ENCODE results near the gene CLIP2.
A peak's percentile ranks its signal among the peaks of the same experiment; 100 is the strongest.
"Not testable (repeated sequence)": the region's sequence is repeated elsewhere in the genome, so short reads cannot be mapped to it uniquely, and the experiment has no call there.

CLIP2 gene

DNA sequence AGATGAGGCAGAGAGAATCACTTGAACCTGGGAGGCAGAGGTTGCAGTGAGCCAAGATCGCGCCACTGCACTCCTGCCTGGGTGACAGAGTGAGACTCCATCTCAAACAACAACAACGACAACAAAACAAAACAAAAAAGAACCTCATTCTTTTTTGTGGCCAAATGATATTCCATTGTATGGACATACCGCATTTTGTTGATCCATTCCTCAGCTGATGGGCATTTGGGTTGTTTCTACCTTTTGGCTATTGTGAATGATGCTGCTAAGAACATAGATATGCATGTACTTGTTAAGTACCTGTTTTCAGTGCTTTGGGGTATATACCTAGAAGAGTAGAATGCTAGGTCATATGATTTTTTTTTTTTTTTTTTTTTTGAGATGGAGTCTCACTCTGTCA is 94.9 kb downstream of the CLIP2 start:
- not testable (repeated sequence) for H3K9me3 Mint-ChIP-seq; DNase-seq (ENCODE audit: low spot score in 2 of 2)

DNA sequence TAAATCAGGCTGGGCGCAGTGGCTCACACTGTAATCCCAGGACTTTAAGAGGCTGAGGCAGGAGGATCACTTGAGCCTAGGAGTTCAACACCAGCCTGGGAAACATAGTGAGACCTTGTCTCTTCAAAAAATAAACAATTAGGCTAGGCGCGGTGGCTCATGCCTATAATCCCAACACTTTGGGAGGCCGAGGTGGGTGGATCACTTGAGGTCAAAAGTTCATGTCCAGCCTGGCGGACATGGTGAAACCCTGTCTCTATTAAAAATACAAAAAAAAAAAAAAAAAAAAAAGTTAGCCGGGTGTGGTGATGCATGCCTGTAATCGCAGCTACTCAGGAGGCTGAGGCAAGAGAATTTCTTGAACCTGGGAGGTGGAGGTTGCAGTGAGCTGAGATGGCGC is 95.6 kb downstream of the CLIP2 start:
- not testable (repeated sequence) for H3K27ac Mint-ChIP-seq; H3K4me3 Mint-ChIP-seq; H3K9me3 Mint-ChIP-seq; H3K4me1 Mint-ChIP-seq; DNase-seq (ENCODE audit: low spot score in 2 of 2); ATAC-seq; H3K36me3 Mint-ChIP-seq

More for the DNA sequence above, 94.9 kb downstream of the CLIP2 start:
- not testable (repeated sequence) for H3K4me1 Mint-ChIP-seq, ATAC-seq, H3K4me3 Mint-ChIP-seq, H3K27ac Mint-ChIP-seq, H3K36me3 Mint-ChIP-seq

DNA sequence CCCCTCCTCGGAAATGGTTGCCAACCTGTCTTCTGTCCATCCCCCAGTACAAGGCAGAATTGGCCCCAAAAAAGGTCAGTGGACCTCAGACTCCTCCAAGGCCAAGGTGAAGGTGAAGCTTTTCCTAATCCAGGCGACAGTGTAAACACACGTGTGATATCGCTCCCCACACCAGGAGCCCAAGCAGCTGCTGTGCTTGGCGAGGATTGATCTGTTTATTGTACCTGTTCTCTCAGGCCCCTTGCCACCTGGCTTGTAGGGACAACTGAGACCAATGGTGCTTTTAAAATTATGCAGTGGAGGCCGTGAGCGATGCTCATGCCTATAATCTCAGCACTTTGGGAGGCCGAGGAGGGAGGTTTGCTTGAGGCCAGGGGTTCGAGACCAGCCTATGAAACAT is 98.4 kb downstream of the CLIP2 start:
- H3K36me3 Mint-ChIP-seq, result no peaks in the 10 kb centered on the region
- ATAC-seq (no peak), DNase-seq (ENCODE audit: low spot score in 2 of 2) (no peak)
- H3K27ac Mint-ChIP-seq, result no peak overlapping the region
- no peaks in the 10 kb centered on the region for H3K9me3 Mint-ChIP-seq
- no peaks in the 10 kb centered on the region for H3K4me1 Mint-ChIP-seq
- H3K4me3 Mint-ChIP-seq, result no peak overlapping the region

DNA sequence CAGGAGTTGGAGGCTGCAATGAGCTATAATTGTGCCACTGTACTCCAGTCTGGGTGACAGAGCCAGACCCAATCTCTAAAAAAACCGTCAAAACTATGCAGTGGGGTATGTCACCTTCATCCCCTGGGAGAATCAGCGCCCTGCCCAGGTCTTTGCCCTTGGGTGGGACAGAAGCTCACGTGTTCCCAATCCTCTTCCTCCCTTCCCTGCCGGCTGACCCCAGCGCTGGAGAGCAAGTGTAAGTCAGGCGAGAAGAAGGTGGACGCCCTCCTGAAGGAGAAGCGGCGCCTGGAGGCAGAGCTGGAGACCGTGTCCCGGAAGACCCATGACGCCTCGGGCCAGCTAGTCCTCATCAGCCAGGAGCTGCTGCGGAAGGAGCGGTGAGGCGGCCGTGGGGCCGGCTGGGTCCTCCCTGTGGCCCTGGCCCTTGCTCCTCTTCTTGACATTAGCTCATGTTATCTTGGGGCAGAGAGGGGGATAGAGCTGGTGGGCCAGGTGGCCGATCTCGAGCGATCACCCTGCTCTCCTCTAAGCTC is 99.7 kb downstream of the CLIP2 start:
- Mint-ChIP-seq H3K4me3 (no peak overlapping the region), H3K36me3 (no peaks in the 10 kb centered on the region), H3K4me1 (no peaks in the 10 kb centered on the region), H3K27ac (no peak overlapping the region), H3K9me3 (no peaks in the 10 kb centered on the region)
- DNase-seq (ENCODE audit: low spot score in 2 of 2) (no peak), ATAC-seq (no peak)

DNA sequence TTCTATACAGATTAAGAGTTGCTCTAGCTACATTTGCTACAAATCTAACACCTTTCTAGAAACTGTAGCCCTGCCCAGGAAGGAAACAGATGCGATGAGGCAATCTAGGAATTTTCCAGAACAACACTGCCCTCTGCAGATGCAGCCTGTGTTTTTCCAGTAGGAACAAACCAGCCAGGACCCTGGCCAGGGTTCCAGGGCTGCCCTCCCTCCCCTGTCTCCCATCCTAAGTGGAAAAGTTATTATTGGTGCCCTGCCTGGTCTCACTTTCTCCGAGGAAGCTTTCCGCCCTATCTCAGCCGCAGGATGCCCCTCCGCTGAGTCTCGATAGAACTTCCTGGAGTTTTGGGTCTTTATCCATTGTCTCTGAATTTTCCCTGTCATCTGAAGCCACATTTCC is 104.5 kb downstream of the CLIP2 start:
- not testable (repeated sequence) for H3K36me3 Mint-ChIP-seq; H3K27ac Mint-ChIP-seq; H3K4me1 Mint-ChIP-seq; DNase-seq (ENCODE audit: low spot score in 2 of 2); ATAC-seq; H3K9me3 Mint-ChIP-seq; H3K4me3 Mint-ChIP-seq

DNA sequence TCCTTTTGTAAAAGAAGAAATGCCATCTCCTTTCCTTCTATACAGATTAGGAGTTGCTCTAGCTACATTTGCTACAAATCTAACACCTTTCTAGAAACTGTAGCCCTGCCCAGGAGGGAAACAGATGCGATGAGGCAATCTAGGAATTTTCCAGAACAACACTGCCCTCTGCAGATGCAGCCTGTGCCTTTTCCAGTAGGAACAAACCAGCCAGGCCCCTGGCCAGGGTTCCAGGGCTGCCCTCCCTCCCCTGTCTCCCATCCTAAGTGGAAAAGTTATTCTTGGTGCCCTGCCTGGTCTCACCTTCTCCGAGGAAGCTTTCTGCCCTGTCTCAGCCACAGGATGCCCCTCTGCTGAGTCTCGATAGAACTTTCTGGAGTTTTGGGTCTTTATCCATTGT is 105.4 kb downstream of the CLIP2 start:
- H3K4me3 Mint-ChIP-seq; H3K9me3 Mint-ChIP-seq; H3K36me3 Mint-ChIP-seq; ATAC-seq; DNase-seq (ENCODE audit: low spot score in 2 of 2); H3K4me1 Mint-ChIP-seq: not testable (repeated sequence)
- H3K27ac Mint-ChIP-seq, result peak overlapping the region; percentile 29

DNA sequence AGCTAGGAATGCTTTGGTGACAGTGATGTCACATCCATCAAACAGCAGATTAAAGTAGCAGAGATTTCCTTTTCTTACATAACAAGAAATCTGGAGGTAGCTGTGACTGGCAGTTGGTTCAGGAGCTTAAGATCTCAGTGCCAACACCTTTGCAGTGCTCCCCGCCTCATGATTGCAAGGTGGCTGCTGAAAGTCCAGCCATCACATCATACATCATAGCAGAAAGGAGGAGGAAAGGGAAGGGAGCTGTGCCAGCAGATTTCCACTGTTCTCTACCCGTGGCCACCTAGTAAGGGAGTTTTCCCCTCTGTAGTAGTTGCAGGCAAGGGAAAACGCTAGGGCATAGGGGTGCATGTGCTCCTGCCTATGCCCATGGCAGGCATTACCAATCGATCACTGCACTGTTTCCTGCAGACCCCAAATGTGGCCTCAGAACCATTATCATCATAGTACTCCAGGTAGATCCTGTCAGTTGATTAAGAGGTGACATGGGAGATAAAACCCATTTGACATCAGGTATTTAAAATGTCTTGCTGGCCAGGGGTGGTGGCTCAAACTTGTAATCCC is 106.6 kb downstream of the CLIP2 start:
- no peak overlapping the region for H3K27ac Mint-ChIP-seq
- no peak for ATAC-seq

DNA sequence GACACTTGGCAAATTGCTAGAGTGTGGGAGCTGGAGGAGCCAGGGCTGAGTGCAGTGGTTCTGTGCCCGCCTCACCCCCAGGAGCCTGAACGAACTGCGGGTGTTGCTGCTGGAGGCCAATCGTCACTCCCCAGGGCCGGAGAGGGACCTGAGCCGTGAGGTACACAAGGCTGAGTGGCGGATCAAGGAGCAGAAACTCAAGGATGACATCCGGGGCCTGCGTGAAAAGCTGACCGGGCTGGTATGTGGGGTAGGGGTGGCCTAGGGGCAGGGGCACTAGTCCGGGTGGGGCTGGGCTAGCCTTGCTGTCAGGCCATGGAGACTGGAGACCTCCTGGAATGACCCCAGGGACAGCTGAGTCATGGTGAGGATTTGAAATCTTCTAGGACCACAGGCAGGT is 107.8 kb downstream of the CLIP2 start:
- Mint-ChIP-seq H3K27ac (no peak overlapping the region), H3K4me3 (no peak overlapping the region)

More for the DNA sequence above, 106.6 kb downstream of the CLIP2 start:
- Mint-ChIP-seq H3K4me1 (no peaks in the 10 kb centered on the region), H3K36me3 (no peaks in the 10 kb centered on the region), H3K9me3 (no peaks in the 10 kb centered on the region), H3K4me3 (no peak overlapping the region)
- DNase-seq (ENCODE audit: low spot score in 2 of 2), result no peak

DNA sequence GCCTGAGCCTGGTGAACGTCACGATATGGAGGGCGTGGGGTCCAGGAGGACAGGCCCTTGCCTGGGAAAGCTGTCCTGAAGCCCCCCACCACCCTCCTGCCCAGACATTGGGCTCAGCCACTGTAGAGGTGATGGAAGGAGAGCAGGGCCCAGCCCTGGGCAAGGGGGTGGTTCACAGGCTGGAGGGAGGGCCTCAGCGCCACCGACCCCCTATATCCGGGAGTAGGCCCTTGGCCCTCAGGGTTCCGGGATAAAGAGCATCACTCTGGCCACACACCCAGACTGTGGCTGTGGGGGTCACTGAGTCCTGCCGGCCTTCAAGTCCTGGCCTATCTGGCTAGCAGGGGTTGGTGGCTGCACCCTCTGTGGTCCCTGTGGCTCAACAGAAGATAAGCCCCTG is 109.2 kb downstream of the CLIP2 start:
- no peaks in the 10 kb centered on the region for H3K36me3 Mint-ChIP-seq

More for the DNA sequence above, 107.8 kb downstream of the CLIP2 start:
- peaks cover 5% of the 10 kb centered on the region for H3K4me1 Mint-ChIP-seq
- DNase-seq (ENCODE audit: low spot score in 2 of 2) (no peak), ATAC-seq (no peak)
- no peaks in the 10 kb centered on the region for H3K36me3 Mint-ChIP-seq
- H3K9me3 Mint-ChIP-seq, result no peaks in the 10 kb centered on the region

DNA sequence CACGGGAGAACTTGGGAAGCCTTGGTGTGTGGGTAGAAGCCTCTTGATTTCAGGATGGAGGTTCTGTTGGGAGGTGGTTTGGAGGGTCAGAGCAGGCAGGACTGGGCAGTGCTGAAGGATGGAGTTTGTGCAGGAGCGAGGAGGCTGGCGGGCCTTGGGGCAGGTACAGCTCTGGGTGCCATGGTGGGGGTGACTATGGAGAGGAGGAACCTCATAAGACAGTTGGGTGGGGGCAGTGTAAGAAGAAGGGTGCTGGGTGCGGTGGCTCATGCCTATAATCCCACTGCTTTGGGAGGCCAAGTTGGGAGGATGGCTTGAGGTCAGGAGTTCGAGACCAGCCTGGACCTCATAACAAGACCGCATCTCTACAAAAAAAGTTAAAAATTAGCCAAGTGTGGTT is 109.8 kb downstream of the CLIP2 start:
- no peak for DNase-seq (ENCODE audit: low spot score in 2 of 2)
- Mint-ChIP-seq H3K27ac (no peak overlapping the region), H3K4me1 (peaks cover 5% of the 10 kb centered on the region), H3K9me3 (no peaks in the 10 kb centered on the region), H3K36me3 (no peaks in the 10 kb centered on the region), H3K4me3 (no peak overlapping the region)
- ATAC-seq, result no peak

More for the DNA sequence above, 109.2 kb downstream of the CLIP2 start:
- ATAC-seq (no peak), DNase-seq (ENCODE audit: low spot score in 2 of 2) (no peak)
- no peak overlapping the region for H3K27ac Mint-ChIP-seq
- H3K4me1 Mint-ChIP-seq, result peaks cover 5% of the 10 kb centered on the region
- no peak overlapping the region for H3K4me3 Mint-ChIP-seq
- H3K9me3 Mint-ChIP-seq, result no peaks in the 10 kb centered on the region

DNA sequence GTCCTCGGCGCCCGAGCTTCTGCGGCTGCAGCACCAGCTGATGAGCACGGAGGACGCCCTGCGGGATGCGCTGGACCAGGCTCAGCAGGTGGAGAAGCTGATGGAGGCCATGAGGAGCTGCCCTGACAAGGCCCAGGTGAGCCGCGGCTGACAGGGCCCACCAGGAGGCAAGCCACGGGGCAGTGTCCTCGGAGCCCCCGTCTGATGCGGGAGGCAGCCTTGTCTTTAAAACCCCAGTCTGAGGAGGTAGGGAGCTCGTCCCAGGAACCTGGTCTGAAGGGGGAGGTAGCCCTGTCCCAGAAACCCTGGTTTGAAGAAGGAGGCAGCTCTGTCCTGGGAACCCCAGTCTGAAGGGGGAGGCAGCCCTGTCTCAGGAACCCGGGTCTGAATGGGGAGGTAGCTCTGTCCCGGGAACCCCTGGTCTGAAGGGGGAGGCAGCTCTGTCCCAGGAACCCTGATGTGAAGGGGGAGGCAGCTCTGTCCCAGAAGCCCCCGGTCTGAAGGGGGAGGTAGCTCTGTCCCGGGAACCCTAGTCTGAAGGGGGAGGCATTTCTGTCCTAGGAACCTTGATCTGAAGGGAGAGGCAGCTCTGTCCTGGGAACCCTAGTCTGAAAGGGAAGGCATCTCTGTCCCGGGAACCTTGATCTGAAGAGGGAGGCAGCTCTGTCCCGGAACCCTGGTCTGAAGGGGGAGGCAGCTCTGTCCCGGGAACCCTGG is 111.4 kb downstream of the CLIP2 start:
- H3K36me3 Mint-ChIP-seq, result no peaks in the 10 kb centered on the region
- DNase-seq (ENCODE audit: low spot score in 2 of 2) (no peak), ATAC-seq (no peak)
- peaks cover 5% of the 10 kb centered on the region for H3K4me1 Mint-ChIP-seq
- H3K27ac Mint-ChIP-seq, result no peak overlapping the region
- no peak overlapping the region for H3K4me3 Mint-ChIP-seq
- no peaks in the 10 kb centered on the region for H3K9me3 Mint-ChIP-seq

DNA sequence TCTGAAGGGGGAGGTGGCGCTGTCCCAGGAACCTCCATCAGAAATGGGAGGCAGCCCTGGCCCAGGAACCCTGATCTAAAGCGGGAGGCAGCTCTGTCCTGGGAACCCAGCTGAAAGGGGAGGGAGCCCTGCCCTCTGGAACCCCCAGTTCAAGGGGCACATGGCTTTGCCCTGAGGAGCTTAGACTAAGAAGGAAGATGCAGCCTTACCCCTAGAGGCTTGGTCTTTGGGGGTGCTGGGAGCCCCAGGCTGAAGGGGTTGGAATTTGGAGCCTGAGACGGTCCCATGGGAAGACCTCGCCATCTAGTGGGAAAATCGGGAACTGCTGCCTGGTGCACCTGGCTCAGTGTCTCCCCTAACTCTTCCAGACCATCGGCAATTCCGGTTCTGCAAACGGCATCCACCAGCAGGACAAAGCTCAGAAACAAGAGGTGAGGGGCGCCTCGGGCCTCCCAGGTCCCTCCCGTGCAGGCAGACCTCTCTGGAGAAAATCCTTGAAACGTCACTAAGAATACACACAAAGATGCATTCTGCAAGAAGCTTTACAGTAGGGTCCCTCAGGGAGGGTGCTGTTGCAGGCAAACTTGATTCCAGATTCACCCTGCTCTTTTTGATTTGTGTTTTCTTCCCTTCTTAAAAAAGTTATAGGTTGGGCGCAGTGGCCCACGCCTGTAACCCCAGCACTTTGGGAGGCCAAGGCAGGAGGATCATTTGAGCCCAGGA is 112.1 kb downstream of the CLIP2 start:
- no peaks in the 10 kb centered on the region for H3K9me3 Mint-ChIP-seq
- ATAC-seq, result peak; percentile 69
- H3K4me3 Mint-ChIP-seq, result no peak overlapping the region
- H3K4me1 Mint-ChIP-seq, result peaks cover 5% of the 10 kb centered on the region
- no peaks in the 10 kb centered on the region for H3K36me3 Mint-ChIP-seq
- H3K27ac Mint-ChIP-seq, result no peak overlapping the region
- DNase-seq (ENCODE audit: low spot score in 2 of 2), result peak; percentile 67 to 87

DNA sequence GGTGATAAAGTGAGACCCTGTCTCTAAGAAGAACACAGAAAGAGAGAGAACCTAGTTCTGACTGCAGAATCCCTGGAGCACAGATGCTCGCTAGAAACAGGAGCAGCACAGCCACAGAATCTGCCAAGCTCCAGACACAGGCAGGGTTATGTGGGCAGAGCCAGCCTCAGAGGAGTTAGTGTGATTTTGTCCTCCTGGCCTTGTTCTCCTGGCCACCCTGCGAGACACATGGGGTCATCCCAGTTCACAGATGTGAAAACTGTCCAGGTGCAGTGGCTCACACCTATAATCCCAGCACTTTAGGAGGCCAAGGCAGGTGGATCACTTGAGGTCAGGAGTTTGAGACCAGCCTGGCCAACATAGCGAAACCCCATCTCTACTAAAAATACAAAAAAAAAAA is 113.5 kb downstream of the CLIP2 start:
- not testable (repeated sequence) for H3K9me3 Mint-ChIP-seq; DNase-seq (ENCODE audit: low spot score in 2 of 2); H3K4me3 Mint-ChIP-seq; H3K27ac Mint-ChIP-seq; H3K4me1 Mint-ChIP-seq; H3K36me3 Mint-ChIP-seq; ATAC-seq

DNA sequence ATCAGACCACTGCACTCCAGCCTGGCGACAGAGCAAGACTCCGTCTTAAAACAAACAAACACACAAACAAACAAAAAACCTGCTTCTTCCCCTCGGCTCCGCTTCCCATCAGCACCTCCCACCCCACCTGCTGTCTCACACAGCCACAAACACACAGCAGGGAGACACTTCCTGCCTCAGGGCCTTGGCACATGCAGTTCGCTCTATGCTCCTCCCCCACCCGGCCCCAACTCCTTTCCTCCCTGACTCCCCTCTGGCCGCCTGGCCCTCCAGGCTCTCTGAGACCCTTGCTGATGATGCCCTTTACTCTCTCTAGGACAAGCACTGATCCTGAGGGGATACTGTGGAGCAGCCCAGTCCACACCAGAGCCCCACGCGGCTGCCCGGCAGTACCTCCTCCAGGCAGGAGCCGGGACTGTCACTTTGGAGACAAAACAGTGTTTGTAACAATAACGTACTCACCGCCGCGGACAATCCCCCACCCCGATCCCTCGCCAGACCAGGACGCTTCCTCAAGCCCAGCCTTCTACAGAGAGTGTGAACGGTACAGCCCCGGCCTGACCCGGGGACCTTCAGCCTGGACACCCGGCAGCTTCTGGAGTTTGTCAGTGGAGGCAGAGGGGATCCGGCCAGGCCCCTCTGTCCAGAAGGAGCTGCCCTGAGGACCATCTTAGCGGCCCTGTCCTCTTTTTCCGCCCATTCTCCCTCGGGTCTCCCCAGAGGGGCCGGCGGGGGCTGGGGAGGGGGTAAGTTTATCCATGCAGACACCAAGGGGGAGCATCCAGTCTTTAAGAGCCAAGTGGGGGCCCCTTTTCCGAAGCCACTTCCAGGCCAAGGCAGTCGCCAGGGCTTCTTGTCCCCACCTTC is 114.5 kb downstream of the CLIP2 start:
- Mint-ChIP-seq H3K36me3 (no peaks in the 10 kb centered on the region), H3K9me3 (no peaks in the 10 kb centered on the region), H3K27ac (no peak overlapping the region), H3K4me1 (peaks cover 5% of the 10 kb centered on the region), H3K4me3 (no peak overlapping the region)
- ATAC-seq (no peak), DNase-seq (ENCODE audit: low spot score in 2 of 2) (no peak)

DNA sequence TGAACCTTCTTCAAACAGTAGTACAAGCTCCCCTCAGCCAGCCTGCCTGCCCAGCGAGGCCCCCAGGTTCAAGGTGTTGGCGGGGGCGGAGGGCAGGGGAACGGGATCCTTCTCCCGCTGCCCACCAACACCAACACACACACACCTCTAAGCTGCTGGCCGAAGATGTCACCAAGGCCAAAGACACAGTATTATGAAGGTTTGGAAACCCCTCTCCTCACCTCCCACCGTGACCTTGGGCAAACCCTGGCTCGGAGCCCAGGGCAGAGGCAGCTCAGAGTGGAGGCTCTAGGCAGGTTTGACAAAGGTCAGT is 115.1 kb downstream of the CLIP2 start:
- Mint-ChIP-seq H3K36me3 (no peaks in the 10 kb centered on the region), H3K9me3 (no peaks in the 10 kb centered on the region), H3K27ac (no peak overlapping the region)

More for the DNA sequence above, 115.1 kb downstream of the CLIP2 start:
- DNase-seq (ENCODE audit: low spot score in 2 of 2), result no peak
- no peak for ATAC-seq
- Mint-ChIP-seq H3K4me1 (peaks cover 5% of the 10 kb centered on the region), H3K4me3 (no peak overlapping the region)

Data from stimulated activated effector memory CD8-positive, alpha-beta T cell treated with anti-CD3 and anti-CD28 coated beads, Interleukin-12 subunit alpha, Interleukin-12 subunit beta, amount 100 ng/mL, for 72 hours (primary cell).